ENCODE results near the gene NUP188.

Gene NUP188

GRCh38 chr9:128913995-128914772, 33.3 kb upstream of the NUP188 start:
- no peak for DNase-seq (ENCODE audit: low spot score)

- DNase-seq (ENCODE audit: low spot score) = peak; percentile 41
These were observed 31.3 kb upstream of the NUP188 start for GRCh38 chr9:128916204-128916603.

GRCh38 chr9:128916745-128917144, 30.8 kb upstream of the NUP188 start:
- DNase-seq (ENCODE audit: low spot score) = no peak

- peak; percentile 86 for DNase-seq (ENCODE audit: low spot score)
These were observed 30.2 kb upstream of the NUP188 start for GRCh38 chr9:128917151-128917849.

- DNase-seq (ENCODE audit: low spot score) = no peak
These were observed 28.6 kb upstream of the NUP188 start for GRCh38 chr9:128918921-128919320.

- DNase-seq (ENCODE audit: low spot score) = no peak
These were observed 28.0 kb upstream of the NUP188 start for GRCh38 chr9:128919402-128920089.

GRCh38 chr9:128920381-128921058, 27.0 kb upstream of the NUP188 start, which contains the start of gene PHYHD1:
PHYHD1 (plus strand) TSS chr9:128920982; CDS start chr9:128922324, 1,342 bp downstream.
- DNase-seq (ENCODE audit: low spot score) = peak; percentile 78

- peak; percentile 58 for DNase-seq (ENCODE audit: low spot score)
These were observed 25.4 kb upstream of the NUP188 start for GRCh38 chr9:128921881-128922763.

GRCh38 chr9:128923493-128923883, 24.0 kb upstream of the NUP188 start:
- DNase-seq (ENCODE audit: low spot score) = no peak

- DNase-seq (ENCODE audit: low spot score) = peak; percentile 60
These were observed 19.6 kb upstream of the NUP188 start for GRCh38 chr9:128927731-128928411.

GRCh38 chr9:128928624-128929023, 18.9 kb upstream of the NUP188 start:
- no peak for DNase-seq (ENCODE audit: low spot score)

- no peak for DNase-seq (ENCODE audit: low spot score)
These were observed 17.9 kb upstream of the NUP188 start for GRCh38 chr9:128929560-128929959.

- DNase-seq (ENCODE audit: low spot score) = no peak
These were observed 13.8 kb upstream of the NUP188 start for GRCh38 chr9:128933731-128934130.

GRCh38 chr9:128936171-128936865, 11.2 kb upstream of the NUP188 start:
- DNase-seq (ENCODE audit: low spot score) = no peak

- DNase-seq (ENCODE audit: low spot score) = no peak
These were observed 10.0 kb upstream of the NUP188 start for GRCh38 chr9:128937310-128938165.

- no peak for DNase-seq (ENCODE audit: low spot score)
These were observed 7.1 kb upstream of the NUP188 start for GRCh38 chr9:128940271-128940921.

- no peak for DNase-seq (ENCODE audit: low spot score)
These were observed 6.3 kb upstream of the NUP188 start for GRCh38 chr9:128940946-128941755.
